ENCODE measurements around the gene ACYP2.
"Not testable (repeated sequence)": the region's sequence is repeated elsewhere in the genome, so short reads cannot be mapped to it uniquely, and the experiment has no call there.

Gene ACYP2

GRCh38 chr2:54115284-54116137 is at the start of gene ACYP2:
TSS of gene ACYP2 (plus strand) at chr2:54115615.
- DNase-seq = peak; percentile 91

- no peak for DNase-seq
Observed at GRCh38 chr2:54065891-54066290, 49.5 kb upstream of the ACYP2 start.

DNA sequence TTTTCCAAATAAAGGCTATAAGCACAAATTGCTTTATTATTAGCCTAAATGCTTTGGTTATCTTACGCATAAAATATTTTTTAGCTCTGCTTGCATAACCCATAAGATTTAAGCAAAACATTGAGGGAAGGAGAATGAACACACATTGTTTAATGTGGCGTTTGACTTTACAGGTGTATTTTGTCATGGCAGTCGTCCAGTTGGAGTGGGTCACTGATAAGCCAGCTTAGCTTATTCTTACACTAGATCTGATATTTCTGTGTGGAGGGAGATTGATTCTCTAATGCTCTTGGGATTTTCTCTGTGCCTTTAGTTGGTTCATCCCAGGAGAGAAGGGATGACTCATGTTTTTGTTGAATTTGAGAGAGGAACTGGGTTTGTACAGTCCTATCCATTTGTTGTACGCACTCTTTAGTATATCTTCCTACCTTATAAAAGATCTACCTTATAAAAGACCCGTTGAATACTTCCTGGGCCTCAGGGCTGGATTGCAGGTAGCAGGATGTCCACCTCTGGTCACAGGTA is 47.5 kb upstream of the ACYP2 start:
- no peak for DNase-seq

GRCh38 chr2:54072483-54072882 is 42.9 kb upstream of the ACYP2 start:
- not testable (repeated sequence) for DNase-seq

DNA sequence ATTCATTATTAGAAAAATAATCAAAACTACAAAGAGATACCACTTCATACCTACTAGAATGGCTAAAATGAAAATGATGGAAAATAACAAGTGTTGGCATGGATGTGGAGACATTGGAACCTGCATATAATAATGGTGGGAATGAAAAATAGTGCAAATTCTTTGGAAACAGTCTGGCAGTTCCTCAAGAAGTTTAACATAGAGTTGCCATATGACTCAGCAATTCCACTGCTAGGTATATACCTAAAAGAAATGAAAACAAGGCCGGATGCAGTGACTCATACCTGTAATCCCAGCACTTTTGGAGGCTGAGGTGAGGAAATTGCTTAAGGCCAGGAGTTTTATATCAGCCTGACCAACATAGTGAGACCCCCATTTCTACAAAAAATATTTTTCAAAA is 41.6 kb upstream of the ACYP2 start:
- DNase-seq = peak in 1 of 2 donors; percentile 14

GRCh38 chr2:54074606-54075341 is 40.6 kb upstream of the ACYP2 start:
- no peak for DNase-seq

GRCh38 chr2:54076586-54076985 is 38.8 kb upstream of the ACYP2 start:
- no peak for DNase-seq

- no peak for DNase-seq
Observed at GRCh38 chr2:54077088-54077900, 38.1 kb upstream of the ACYP2 start.

GRCh38 chr2:54079331-54079730 is 36.1 kb upstream of the ACYP2 start:
- DNase-seq = no peak

GRCh38 chr2:54081574-54081973 is 33.8 kb upstream of the ACYP2 start:
- no peak for DNase-seq

DNA sequence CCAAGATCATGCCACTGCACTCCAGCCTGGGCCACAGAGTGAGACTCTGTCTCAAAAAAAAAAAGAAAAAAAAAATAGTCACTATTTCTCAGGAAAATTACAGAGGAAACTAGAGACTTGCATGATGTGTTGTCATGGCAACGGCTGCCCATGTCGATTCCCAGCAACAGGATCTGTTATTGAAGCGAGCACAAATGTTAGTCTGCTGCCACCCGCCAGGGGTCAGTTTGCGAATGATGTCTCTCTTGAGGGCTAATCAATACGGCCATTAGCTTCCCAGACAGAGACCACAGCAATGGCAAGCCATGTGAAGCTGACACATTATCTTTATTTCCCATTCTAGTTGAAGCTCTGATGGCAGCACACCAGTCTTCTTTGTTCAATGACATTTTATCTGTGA is 32.4 kb upstream of the ACYP2 start:
- no peak for DNase-seq

DNA sequence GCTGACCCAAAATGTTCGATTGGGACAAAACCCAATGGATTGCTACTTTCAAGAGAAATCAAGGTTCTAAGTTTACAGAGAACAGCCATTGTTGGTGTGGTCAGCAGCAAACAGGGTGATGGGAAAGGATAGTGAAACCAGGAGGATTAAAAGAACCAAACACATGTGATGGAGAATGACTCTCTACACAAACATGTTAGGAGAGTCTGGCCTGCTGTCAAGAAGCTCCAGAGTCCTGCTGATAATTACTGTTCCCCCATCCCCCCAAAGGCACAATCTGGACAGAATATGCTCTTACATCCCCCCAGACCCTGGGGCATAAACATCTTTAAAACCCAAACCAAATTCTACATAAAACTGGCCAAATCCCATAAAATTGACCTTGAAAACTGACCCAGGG is 32.0 kb upstream of the ACYP2 start:
- no peak for DNase-seq

DNA sequence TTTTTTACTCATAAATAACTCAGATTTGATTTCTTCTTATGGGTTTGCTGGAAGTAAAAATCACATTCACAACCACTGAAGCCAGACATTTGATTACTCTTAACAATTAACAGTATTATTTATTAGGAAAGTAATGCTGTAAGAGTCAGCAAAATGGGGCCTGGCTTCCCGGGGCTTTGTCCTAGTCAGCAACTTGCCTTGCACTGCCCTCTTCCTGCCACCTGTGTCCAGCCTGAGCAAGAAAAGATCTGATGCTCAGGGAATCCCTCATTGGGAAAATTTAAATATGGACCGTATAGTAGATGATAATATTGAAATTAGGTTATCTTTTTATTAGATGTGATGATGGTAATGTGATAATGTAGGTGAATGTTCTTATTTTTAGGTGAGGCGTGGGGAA is 30.8 kb upstream of the ACYP2 start:
- DNase-seq = no peak

DNA sequence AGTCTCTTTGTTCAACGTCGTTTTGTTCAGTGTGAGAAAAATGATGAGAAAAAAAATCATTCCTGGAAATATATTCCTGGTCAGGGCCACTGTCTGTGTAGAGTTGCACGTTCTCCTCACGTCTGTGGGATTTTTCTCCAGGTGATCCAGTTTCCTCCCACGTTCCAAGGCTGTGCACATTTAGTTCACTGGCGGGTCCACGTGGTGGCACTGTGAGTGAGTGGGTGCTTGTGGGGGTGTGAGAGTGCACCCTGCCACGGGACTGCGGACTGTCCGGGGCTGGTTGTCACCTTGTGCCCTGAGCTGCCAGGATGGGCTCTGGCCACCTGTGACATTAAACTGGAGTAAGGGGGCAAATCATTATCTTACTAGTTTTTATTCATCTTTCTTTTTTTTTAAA is 30.3 kb upstream of the ACYP2 start:
- DNase-seq = no peak

DNA sequence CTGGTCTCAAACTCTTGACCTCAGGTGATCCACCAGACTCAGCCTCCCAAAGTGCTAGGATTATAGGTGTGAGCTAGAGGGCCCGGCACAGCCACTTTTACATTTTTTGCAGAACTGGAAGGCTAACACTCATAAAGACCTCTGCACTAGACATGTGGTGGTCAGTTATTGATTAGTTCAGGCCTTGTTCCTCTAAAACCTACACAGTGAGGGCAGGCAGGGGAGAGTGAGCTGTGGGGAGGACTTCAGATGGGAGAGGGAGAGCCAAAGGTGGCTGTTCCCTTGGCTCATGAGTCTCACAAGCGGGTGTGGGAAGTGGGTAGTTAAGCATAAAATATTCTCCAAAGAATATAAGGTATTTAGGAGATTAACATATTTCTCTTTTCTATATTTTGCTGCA is 29.3 kb upstream of the ACYP2 start:
- DNase-seq = no peak

- no peak for DNase-seq
Observed at GRCh38 chr2:54088191-54088634, 27.2 kb upstream of the ACYP2 start.

DNA sequence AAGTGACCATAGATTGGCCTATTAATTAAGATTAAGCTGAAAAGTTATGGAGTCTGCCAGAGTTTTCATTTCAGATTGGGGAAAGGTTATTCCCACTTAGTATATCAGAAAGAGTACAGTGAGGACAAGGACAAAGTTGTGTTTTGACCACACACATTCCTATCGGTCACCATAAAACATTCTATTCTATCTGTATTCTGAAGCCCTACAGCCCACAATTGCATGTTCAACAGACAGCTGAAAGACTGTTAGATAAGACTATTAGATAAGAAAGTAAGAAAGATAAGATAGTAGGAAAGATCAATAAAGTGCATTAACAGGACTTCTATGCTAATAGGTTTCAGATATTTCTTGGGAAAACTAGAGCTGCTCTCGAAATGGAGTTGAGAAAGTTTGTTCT is 26.7 kb upstream of the ACYP2 start:
- no peak for DNase-seq

- no peak for DNase-seq
Observed at GRCh38 chr2:54090521-54091117, 24.8 kb upstream of the ACYP2 start.

DNA sequence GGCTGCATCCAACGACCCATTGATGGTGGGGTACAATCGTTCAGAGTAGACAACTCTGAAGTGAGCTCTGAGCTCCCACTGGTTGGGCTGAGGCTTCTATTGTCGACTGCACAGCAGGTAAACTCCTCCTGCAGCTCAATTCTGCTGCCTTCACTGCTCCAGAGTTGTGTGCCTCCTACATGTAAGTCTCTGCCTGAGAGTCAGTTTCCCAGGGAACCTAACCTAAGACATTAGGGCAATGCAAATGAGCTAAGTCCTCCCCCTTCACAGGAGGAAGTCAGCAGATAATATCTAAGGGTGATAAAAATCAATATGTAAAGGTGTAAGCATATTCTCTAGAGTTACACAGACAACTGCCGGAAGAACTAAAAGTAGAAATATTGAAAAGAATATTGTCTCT is 22.5 kb upstream of the ACYP2 start:
- DNase-seq = peak in 1 of 2 donors; percentile 31

GRCh38 chr2:54095406-54095805 is 20.0 kb upstream of the ACYP2 start:
- DNase-seq = not testable (repeated sequence)

GRCh38 chr2:54096141-54096540 is 19.3 kb upstream of the ACYP2 start:
- not testable (repeated sequence) for DNase-seq

GRCh38 chr2:54097124-54097523 is 18.3 kb upstream of the ACYP2 start:
- DNase-seq = no peak

DNA sequence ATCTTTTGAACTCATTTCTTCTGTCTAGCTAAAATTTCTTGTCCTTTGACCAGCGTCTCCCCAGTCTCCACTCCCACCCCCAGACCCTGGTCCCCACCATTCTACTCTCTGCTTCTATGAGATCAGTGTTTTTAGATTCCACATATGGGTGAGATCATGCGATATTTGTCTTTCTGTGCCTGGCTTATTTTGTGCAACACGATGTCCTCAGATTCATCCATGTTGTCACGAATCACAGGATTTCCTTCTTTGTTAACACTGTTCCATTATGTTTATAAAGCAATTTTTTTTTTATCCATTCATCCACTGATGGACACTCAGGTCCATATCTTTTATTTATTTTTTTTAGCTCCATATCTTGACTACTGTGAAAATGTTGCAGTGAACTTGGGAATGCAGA is 16.0 kb upstream of the ACYP2 start:
- DNase-seq = no peak
